Measurements from ENCODE around the gene FBXL7.

FBXL7 gene

GRCh38 chr5:15585841-15586591, 86.0 kb downstream of the FBXL7 start:
- Histone ChIP-seq H3K27me3 (ENCODE audit: insufficient read depth, low read depth, severe bottlenecking) (no peaks in the 10 kb centered on the region), H3K9me3 (ENCODE audit: severe bottlenecking) (no peaks in the 10 kb centered on the region), H3K36me3 (no peaks in the 10 kb centered on the region), H3K4me3 (ENCODE audit: low read depth, low read length) (no peak overlapping the region), H3K27ac (no peak overlapping the region)
- DNase-seq, result no peak
- TF ChIP-seq CTCF (IDR thresholded peaks at IDR 0.05; ENCODE audit: low read depth, low read length), result no peak

GRCh38 chr5:15587916-15588315, 87.9 kb downstream of the FBXL7 start:
- no peaks in the 10 kb centered on the region for H3K27me3 ChIP-seq (ENCODE audit: insufficient read depth, low read depth, severe bottlenecking)
- H3K36me3 ChIP-seq, result no peaks in the 10 kb centered on the region
- H3K4me3 ChIP-seq (ENCODE audit: low read depth, low read length), result no peak overlapping the region
- no peak for TF ChIP-seq CTCF (IDR thresholded peaks at IDR 0.05; ENCODE audit: low read depth, low read length)
- DNase-seq, result no peak
- H3K9me3 ChIP-seq (ENCODE audit: severe bottlenecking), result no peaks in the 10 kb centered on the region
- no peak overlapping the region for H3K27ac ChIP-seq

GRCh38 chr5:15592728-15593127, 92.7 kb downstream of the FBXL7 start:
- DNase-seq, result no peak
- Histone ChIP-seq H3K27me3 (ENCODE audit: insufficient read depth, low read depth, severe bottlenecking) (no peaks in the 10 kb centered on the region), H3K27ac (no peak overlapping the region), H3K36me3 (no peaks in the 10 kb centered on the region), H3K9me3 (ENCODE audit: severe bottlenecking) (no peaks in the 10 kb centered on the region), H3K4me3 (ENCODE audit: low read depth, low read length) (no peak overlapping the region)
- TF ChIP-seq CTCF (IDR thresholded peaks at IDR 0.05; ENCODE audit: low read depth, low read length), result no peak

GRCh38 chr5:15594977-15595568, 95.1 kb downstream of the FBXL7 start:
- no peak for DNase-seq
- no peak overlapping the region for H3K27ac ChIP-seq
- H3K9me3 ChIP-seq (ENCODE audit: severe bottlenecking), result peaks cover 2% of the 10 kb centered on the region
- no peak overlapping the region for H3K4me3 ChIP-seq (ENCODE audit: low read depth, low read length)
- H3K36me3 ChIP-seq, result no peaks in the 10 kb centered on the region
- no peaks in the 10 kb centered on the region for H3K27me3 ChIP-seq (ENCODE audit: insufficient read depth, low read depth, severe bottlenecking)
- no peak for TF ChIP-seq CTCF (IDR thresholded peaks at IDR 0.05; ENCODE audit: low read depth, low read length)

- no peaks in the 10 kb centered on the region for H3K36me3 ChIP-seq
- TF ChIP-seq CTCF (IDR thresholded peaks at IDR 0.05; ENCODE audit: low read depth, low read length), result no peak
- H3K9me3 ChIP-seq (ENCODE audit: severe bottlenecking), result peaks cover 5% of the 10 kb centered on the region
- H3K27ac ChIP-seq, result no peak overlapping the region
- no peak overlapping the region for H3K4me3 ChIP-seq (ENCODE audit: low read depth, low read length)
- H3K27me3 ChIP-seq (ENCODE audit: insufficient read depth, low read depth, severe bottlenecking), result no peaks in the 10 kb centered on the region
- DNase-seq, result no peak
Observed at GRCh38 chr5:15595929-15596328, 95.9 kb downstream of the FBXL7 start.

Data from WERI-Rb-1 (cell line).